K562 (cell line): ENCODE data around the gene PSMD10. TPM values are rescaled to one million over a fixed set of nuclear protein-coding genes. Genes with fewer than 3 reads are reported as not detected.

ENCODE experiments used
- ATAC-seq: fragments of 200-7000 bp; cut with Tn5 transposase; 3 replicates; pipeline ENCODE4 v1.9.1; 2020; ENCODE audit warnings: moderate library complexity
- BruUV-seq: library from RNA; stranded (reverse); fragments of 400-500 nt; replicated peaks from 2 replicates; lab custom pipeline; 2021; lab: Mats Ljungman, UMichigan
- CTCF ChIA-PET: fragments of 300-600 bp; formaldehyde crosslinking; extraction: SDS; loops from one replicate; lab custom pipeline; 2021; ENCODE audit warnings: low intra/inter-chr PET ratio; lab: Yijun Ruan, JAX
- POLR2A ChIA-PET: fragments of 300-600, 350-650 bp; sonication (Branson Sonifier 250); formaldehyde crosslinking; extraction: SDS; loops from one replicate; lab custom pipeline; 2021; ENCODE audit warnings: antibody characterized with exemption, inconsistent platforms; lab: Yijun Ruan, JAX
- DNase-seq, 4 experiments: peaks; one replicate each; pipeline versions ENCODE4 v3.0.0 to v3.0.0-alpha.2; 2011 to 2018; ENCODE audit warnings: low spot score in 3 of 4, mixed read lengths in 3 of 4; ENCODE audit errors: extremely low read depth in 1 of 4
- FAIRE-seq: peaks from 2 replicates; lab custom pipeline; 2011; peaks lifted over from hg19 to GRCh38; lab: Jason Lieb, UNC
- H2AFZ ChIP-seq: 2 replicates; pipeline ENCODE4 v1.6.0; 2011; ENCODE audit warnings: low read depth, low read length, control low read depth, inconsistent platforms
- H3K27ac ChIP-seq: fragments of 200-600 bp; 3 replicates; pipeline ENCODE4 v1.8.0; 2011; ENCODE audit warnings: low read depth, mild to moderate bottlenecking, control low read depth, inconsistent platforms, low read length, moderate library complexity, mixed read lengths; ENCODE audit errors: extremely low read depth
- H3K27me3 ChIP-seq, 2 experiments: fragments of 300-600 bp in 1 of 2; 2 replicates in 1 of 2; 3 replicates in 1 of 2; pipeline versions ENCODE4 v1.6.0 to v1.8.0; 2011; ENCODE audit warnings: inconsistent platforms in 2 of 2, low read length in 2 of 2, mild to moderate bottlenecking in 1 of 2, mixed read lengths in 1 of 2, moderate library complexity in 1 of 2; ENCODE audit not compliant: control insufficient read depth in 2 of 2, insufficient read depth in 2 of 2
- H3K36me3 ChIP-seq: fragments of 300-600 bp; 3 replicates; pipeline ENCODE4 v1.8.0; 2011; ENCODE audit warnings: mild to moderate bottlenecking, low read length, inconsistent platforms; ENCODE audit not compliant: control insufficient read depth, insufficient read depth
- H3K4me1 ChIP-seq, 2 experiments: fragments of 200-600 bp in 1 of 2; replicated peaks in 1 of 2; 2 replicates in 1 of 2; 3 replicates in 1 of 2; pipeline versions ENCODE4 v1.5.1 to v1.8.0; 2011; ENCODE audit warnings: inconsistent platforms in 2 of 2, low read length in 2 of 2, mild to moderate bottlenecking in 1 of 2, mixed read lengths in 1 of 2, moderate library complexity in 1 of 2; ENCODE audit not compliant: control insufficient read depth in 2 of 2, insufficient read depth in 2 of 2
- H3K4me2 ChIP-seq: 2 replicates; pipeline ENCODE4 v1.6.1; 2011; ENCODE audit warnings: low read length, control low read depth, inconsistent platforms, mixed read lengths; ENCODE audit not compliant: insufficient read depth
- H3K4me3 ChIP-seq: fragments of 200-600 bp; sonication (generic), shearing (Covaris generic); 2 replicates; pipeline ENCODE4 v1.5.1; 2016; ENCODE audit warnings: control low read depth, inconsistent platforms
- H3K79me2 ChIP-seq: fragments of 200-600 bp; 3 replicates; pipeline ENCODE4 v1.8.0; 2011; ENCODE audit warnings: low read length, inconsistent platforms; ENCODE audit not compliant: control insufficient read depth, insufficient read depth
- H3K9ac ChIP-seq, 2 experiments: 2 replicates each; pipeline versions ENCODE4 v1.6.0 to v1.6.1; 2011; ENCODE audit warnings: low read depth in 2 of 2, low read length in 2 of 2, control low read depth in 1 of 2, inconsistent platforms in 1 of 2, mild to moderate bottlenecking in 1 of 2, mixed read lengths in 1 of 2; ENCODE audit not compliant: insufficient read depth in 1 of 2
- H3K9me1 ChIP-seq: one replicate; pipeline ENCODE4 v1.6.0; 2011; ENCODE audit warnings: inconsistent platforms, mild to moderate bottlenecking, low read length, moderate library complexity; ENCODE audit not compliant: control insufficient read depth, insufficient read depth
- H3K9me3 ChIP-seq: replicated peaks from 2 replicates; pipeline ENCODE4 v1.5.1; 2011; ENCODE audit warnings: low read depth, low read length, inconsistent platforms; ENCODE audit not compliant: control insufficient read depth, insufficient read depth
- H4K20me1 ChIP-seq: replicated peaks from 2 replicates; pipeline ENCODE4 v1.6.1; 2011; ENCODE audit warnings: low read length, inconsistent platforms, mixed read lengths; ENCODE audit not compliant: control insufficient read depth, insufficient read depth
- ARID3B ChIP-seq: fragments of 250-450 bp; sonication (Bioruptor Pico); IDR thresholded peaks from 2 replicates; pipeline ENCODE4 v1.4.0; 2020; ENCODE audit warnings: borderline replicate concordance
- DDX20 ChIP-seq: fragments of 450-650 bp; IDR thresholded peaks from 2 replicates; pipeline ENCODE4 v1.6.1; 2016; ENCODE audit warnings: missing genetic modification characterization, low read depth, mild to moderate bottlenecking, missing compliant biosample characterization, moderate library complexity
- ESRRB ChIP-seq: fragments of 250-450 bp; sonication (Bioruptor Pico); IDR thresholded peaks from 2 replicates; pipeline ENCODE4 v1.5.0; 2020; ENCODE audit warnings: mild to moderate bottlenecking, moderate library complexity, borderline replicate concordance
- NCOA1 ChIP-seq: fragments of 450-650 bp; IDR thresholded peaks from 2 replicates; pipeline ENCODE4 v1.6.1; 2016; ENCODE audit warnings: low read depth
- PHB ChIP-seq: fragments of 250-450 bp; sonication (Bioruptor Pico); IDR thresholded peaks from 2 replicates; pipeline ENCODE4 v1.5.0; 2021
- POLR3G ChIP-seq: IDR thresholded peaks from 2 replicates; pipeline ENCODE4 v1.6.1; 2011; ENCODE audit not compliant: insufficient read length, insufficient replicate concordance; ENCODE audit errors: extremely low read depth
- RNF219 ChIP-seq: fragments of 250-450 bp; sonication (Bioruptor Pico); IDR thresholded peaks from 2 replicates; pipeline ENCODE4 v1.5.0; 2022; ENCODE audit warnings: mild to moderate bottlenecking
- SMAD4 ChIP-seq: fragments of 250-450 bp; sonication (Bioruptor Pico); conservative IDR thresholded peaks from 2 replicates; pipeline ENCODE4 v1.8.0; 2021; ENCODE audit warnings: inconsistent platforms, mild to moderate bottlenecking, moderate library complexity
- TSHZ1 ChIP-seq: fragments of 250-450 bp; sonication (Bioruptor Pico); IDR thresholded peaks from 2 replicates; pipeline ENCODE4 v1.4.0; 2020; ENCODE audit warnings: mild to moderate bottlenecking, moderate library complexity
- ZBTB9 ChIP-seq: fragments of 450-650 bp; formaldehyde crosslinking; IDR thresholded peaks from 2 replicates; pipeline ENCODE4 v1.4.0; 2020; ENCODE audit warnings: mild to moderate bottlenecking, moderate library complexity
- ZKSCAN1 ChIP-seq: fragments of 150-350 bp; IDR thresholded peaks from 2 replicates; pipeline ENCODE4 v1.6.1; 2016; ENCODE audit warnings: low read depth, low read length
- WGBS: fragments of 100-300 bp; shearing (Covaris generic); methylation state at CpG from one replicate; pipeline ENCODE4 v1.1.6; 2016; ENCODE audit warnings: low coverage, mixed read lengths; ENCODE audit not compliant: insufficient coverage; ENCODE audit errors: missing lambda C conversion rate; 5-methylcytosine and 5-hydroxymethylcytosine counted together
- in situ Hi-C: fragments of 300-500 bp; cut with MboI; formaldehyde crosslinking; loops from 4 replicates; pipeline ENCODE4 v1.15.0; 2018; ENCODE audit warnings: inconsistent platforms, mixed read lengths
- intact Hi-C: fragments of 100-400 bp; cut with micrococcal nuclease; formaldehyde crosslinking; loops from 2 replicates; pipeline ENCODE4 v1.14.2; 2022
- polyA plus RNA-seq, 8 experiments: library from polyadenylated mRNA; depleted of rRNA in 4 of 8; stranded (reverse) in 5 of 8; unstranded in 3 of 8; fragments of >200 nt; fragmentation: Nextera tagmentation in 2 of 8; fragmentation: Illumina TruSeq in 1 of 8; extraction: Ambion mirVana in 2 of 8; extraction: Trizol in 1 of 8; gene quantifications; 2 replicates each; pipeline versions ENCODE4 v1.2.1 to v1.2.3, GENCODE V29; 2011 to 2014; ENCODE audit warnings: inconsistent platforms in 1 of 8, missing spikeins in 1 of 8
- total RNA-seq, 7 experiments: library from RNA; depleted of rRNA in 6 of 7; stranded (reverse); fragments of >200 nt in 6 of 7; fragmentation: Illumina TruSeq in 2 of 7; extraction: Trizol in 2 of 7; gene quantifications; 2 replicates each; pipeline versions ENCODE4 v1.2.1 to v1.2.3, GENCODE V29; 2011 to 2021; ENCODE audit warnings: low replicate concordance in 1 of 7
- TF ChIP-seq, protein P1 (sequence below): fragments of 450-650 bp; IDR thresholded peaks from 2 replicates; pipeline ENCODE4 v1.7.0; 2016; ENCODE audit warnings: borderline replicate concordance

PSMD10 gene
- total and polyA plus RNA-seq, 9 of the 15 experiments (the other 6 are each of a cell fraction or from before 2014, with no cell fraction given), result 47.8 to 163 (median 70.4) TPM

DNA sequence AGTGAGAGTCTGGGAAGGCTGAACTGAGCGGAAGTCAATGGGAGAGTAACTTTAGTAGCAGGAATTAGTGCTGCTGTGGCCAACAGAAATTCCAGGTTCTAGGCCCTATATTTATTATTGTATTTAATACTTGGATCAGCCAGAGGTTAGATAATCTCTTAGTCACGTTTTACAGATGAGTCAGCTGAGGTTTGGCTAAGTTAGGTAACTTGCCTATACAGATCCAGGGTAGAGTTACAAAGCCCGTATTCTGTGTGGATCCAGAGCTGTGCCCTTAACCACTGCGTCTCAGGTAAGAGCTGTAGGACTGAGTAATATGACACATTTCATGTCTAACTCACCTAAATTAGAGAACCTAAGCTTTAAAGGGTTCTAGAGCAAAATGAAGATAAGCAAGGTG lies 20.5 kb downstream of the PSMD10 start:
- no peak overlapping the region for H3K4me2 ChIP-seq
- BruUV-seq, result no TSS peak
- H3K9me1 ChIP-seq, result no peaks in the 10 kb centered on the region
- no peak overlapping the region for H3K27ac ChIP-seq
- DNase-seq, result no peak
- no peaks in the 10 kb centered on the region for H3K9me3 ChIP-seq
- H4K20me1 ChIP-seq, result no peaks in the 10 kb centered on the region
- H3K27me3 ChIP-seq, result no peaks in the 10 kb centered on the region
- no peak for FAIRE-seq
- intact Hi-C loops (loop anchor here (5.0 to 10.0 kb wide), 4 partner anchors 66 to 396 kb away; partner anchors contain the start of genes NCBP2L and TSC22D3), in situ Hi-C loops (no loop called here)
- H2AFZ ChIP-seq, result no peak overlapping the region
- POLR2A ChIA-PET, result no interaction called here
- H3K36me3 ChIP-seq, result no peaks in the 10 kb centered on the region
- no peaks in the 10 kb centered on the region for H3K79me2 ChIP-seq
- no peak overlapping the region for H3K9ac ChIP-seq
- CTCF ChIA-PET, result interaction anchor here (2.3 kb wide), 1 partner anchor 50 kb away, joined by 18 read pairs; no protein-coding TSS in a partner anchor
- ATAC-seq, result no peak
- no peaks in the 10 kb centered on the region for H3K4me1 ChIP-seq
- no peak overlapping the region for H3K4me3 ChIP-seq
- WGBS, result 0% methylated on average over 4 of the region's 4 CpGs
- TF ChIP-seq SMAD4 (CRISPR knock-in tag) (no peak), ZBTB9 (CRISPR knock-in tag) (no peak), ARID3B (CRISPR knock-in tag) (no peak), POLR3G (no peak), ESRRB (CRISPR knock-in tag) (no peak), NCOA1 (no peak), RNF219 (CRISPR knock-in tag) (no peak), ZKSCAN1 (no peak), DDX20 (tag) (no peak), PHB (CRISPR knock-in tag) (no peak), TSHZ1 (no peak)
- TF ChIP-seq, protein P1, sequence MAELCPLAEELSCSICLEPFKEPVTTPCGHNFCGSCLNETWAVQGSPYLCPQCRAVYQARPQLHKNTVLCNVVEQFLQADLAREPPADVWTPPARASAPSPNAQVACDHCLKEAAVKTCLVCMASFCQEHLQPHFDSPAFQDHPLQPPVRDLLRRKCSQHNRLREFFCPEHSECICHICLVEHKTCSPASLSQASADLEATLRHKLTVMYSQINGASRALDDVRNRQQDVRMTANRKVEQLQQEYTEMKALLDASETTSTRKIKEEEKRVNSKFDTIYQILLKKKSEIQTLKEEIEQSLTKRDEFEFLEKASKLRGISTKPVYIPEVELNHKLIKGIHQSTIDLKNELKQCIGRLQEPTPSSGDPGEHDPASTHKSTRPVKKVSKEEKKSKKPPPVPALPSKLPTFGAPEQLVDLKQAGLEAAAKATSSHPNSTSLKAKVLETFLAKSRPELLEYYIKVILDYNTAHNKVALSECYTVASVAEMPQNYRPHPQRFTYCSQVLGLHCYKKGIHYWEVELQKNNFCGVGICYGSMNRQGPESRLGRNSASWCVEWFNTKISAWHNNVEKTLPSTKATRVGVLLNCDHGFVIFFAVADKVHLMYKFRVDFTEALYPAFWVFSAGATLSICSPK, result no peak
